HEK293 (cell line): ENCODE data around the gene ENTREP1.

Experiments used
- CTCF ChIA-PET: fragments of 350-600 bp; formaldehyde crosslinking; extraction: SDS; loops from one replicate; lab custom pipeline; 2021; ENCODE audit warnings: antibody characterized with exemption; lab: Yijun Ruan, JAX
- POLR2A ChIA-PET: fragments of 300-600 bp; formaldehyde crosslinking; extraction: SDS; loops from one replicate; lab custom pipeline; 2020; ENCODE audit warnings: antibody characterized with exemption, inconsistent platforms; lab: Yijun Ruan, JAX
- H3K27ac ChIP-seq: fragments of 200-500 bp; sonication (Bioruptor generic); 2 replicates; pipeline ENCODE4 v1.5.1; 2014; ENCODE audit warnings: low read depth, low read length, control low read depth, inconsistent platforms; ENCODE audit errors: extremely low read depth
- H3K36me3 ChIP-seq, 2 experiments: fragments of 200-500 bp in 1 of 2; sonication (Bioruptor generic) in 1 of 2; 1 replicate in 1 of 2; 2 replicates in 1 of 2; pipeline ENCODE4 v1.5.1; 2014 to 2017; ENCODE audit warnings: inconsistent platforms in 2 of 2, low read length in 2 of 2; ENCODE audit not compliant: control insufficient read depth in 2 of 2, insufficient read depth in 1 of 2
- H3K4me1 ChIP-seq: fragments of 200-500 bp; sonication (Bioruptor generic); 2 replicates; pipeline ENCODE4 v1.5.1; 2014; ENCODE audit warnings: mild to moderate bottlenecking, low read length, inconsistent platforms; ENCODE audit not compliant: control insufficient read depth, insufficient read depth
- H3K4me3 ChIP-seq: 2 replicates; pipeline ENCODE4 v1.5.1; 2011; ENCODE audit warnings: low read depth, mild to moderate bottlenecking, control low read depth, low read length, moderate library complexity
- H3K9me3 ChIP-seq: fragments of 200-500 bp; sonication (Bioruptor generic); 2 replicates; pipeline ENCODE4 v1.5.1; 2014; ENCODE audit warnings: low read depth, low read length, inconsistent platforms; ENCODE audit not compliant: control insufficient read depth, insufficient read depth
- GFI1B ChIP-seq: fragments of 450-650 bp; formaldehyde crosslinking; IDR thresholded peaks from 2 replicates; pipeline ENCODE4 v1.5.1; 2016; ENCODE audit warnings: missing biosample characterization, missing genetic modification characterization
- OVOL3 ChIP-seq: fragments of 450-650 bp; formaldehyde crosslinking; IDR thresholded peaks from 2 replicates; pipeline ENCODE4 v1.5.1; 2016; ENCODE audit warnings: missing biosample characterization, missing genetic modification characterization
- YY2 ChIP-seq: fragments of 450-650 bp; formaldehyde crosslinking; IDR thresholded peaks from 2 replicates; pipeline ENCODE4 v1.5.1; 2016; ENCODE audit warnings: missing biosample characterization, missing genetic modification characterization
- ZNF133 ChIP-seq: fragments of 450-650 bp; formaldehyde crosslinking; IDR thresholded peaks from 2 replicates; pipeline ENCODE4 v1.5.1; 2016; ENCODE audit warnings: missing biosample characterization, missing genetic modification characterization
- ZNF16 ChIP-seq: fragments of 450-650 bp; formaldehyde crosslinking; IDR thresholded peaks from 2 replicates; pipeline ENCODE4 v1.5.1; 2016; ENCODE audit warnings: low read depth, missing biosample characterization, missing genetic modification characterization
- ZNF2 ChIP-seq: fragments of 450-650 bp; formaldehyde crosslinking; IDR thresholded peaks from 2 replicates; pipeline ENCODE4 v1.5.1; 2016; ENCODE audit warnings: missing biosample characterization, missing genetic modification characterization
- ZNF211 ChIP-seq: fragments of 450-650 bp; formaldehyde crosslinking; IDR thresholded peaks from 2 replicates; pipeline ENCODE4 v1.5.1; 2016; ENCODE audit warnings: low read depth, missing biosample characterization, missing genetic modification characterization
- ZNF239 ChIP-seq: fragments of 450-650 bp; formaldehyde crosslinking; IDR thresholded peaks from 2 replicates; pipeline ENCODE4 v1.5.1; 2016; ENCODE audit warnings: missing biosample characterization, missing genetic modification characterization
- ZNF324 ChIP-seq: fragments of 450-650 bp; formaldehyde crosslinking; IDR thresholded peaks from 2 replicates; pipeline ENCODE4 v1.5.1; 2016; ENCODE audit warnings: missing biosample characterization, missing genetic modification characterization
- ZNF48 ChIP-seq: fragments of 450-650 bp; formaldehyde crosslinking; IDR thresholded peaks from 2 replicates; pipeline ENCODE4 v1.5.1; 2016; ENCODE audit warnings: missing biosample characterization, missing genetic modification characterization
- ZNF521 ChIP-seq: fragments of 450-650 bp; formaldehyde crosslinking; IDR thresholded peaks from 2 replicates; pipeline ENCODE4 v1.5.1; 2017; ENCODE audit warnings: missing biosample characterization, mild to moderate bottlenecking, missing genetic modification characterization
- ZNF677 ChIP-seq: fragments of 450-650 bp; IDR thresholded peaks from 2 replicates; pipeline ENCODE4 v1.5.0; 2018; ENCODE audit warnings: missing biosample characterization, mild to moderate bottlenecking, missing genetic modification characterization, moderate library complexity
- ZNF768 ChIP-seq: fragments of 450-650 bp; formaldehyde crosslinking; IDR thresholded peaks from 2 replicates; pipeline ENCODE4 v1.5.1; 2018; ENCODE audit warnings: missing biosample characterization, mild to moderate bottlenecking, missing genetic modification characterization
- ZNF792 ChIP-seq: fragments of 450-650 bp; formaldehyde crosslinking; IDR thresholded peaks from 2 replicates; pipeline ENCODE4 v1.5.1; 2016; ENCODE audit warnings: missing biosample characterization, missing genetic modification characterization
- ZNF830 ChIP-seq: fragments of 450-650 bp; IDR thresholded peaks from 2 replicates; pipeline ENCODE4 v1.5.0; 2018; ENCODE audit warnings: missing biosample characterization, missing genetic modification characterization, low read depth, mild to moderate bottlenecking, moderate library complexity
- TF ChIP-seq, protein P1 (sequence below): fragments of 450-650 bp; formaldehyde crosslinking; IDR thresholded peaks from 2 replicates; pipeline ENCODE4 v1.5.1; 2016; ENCODE audit warnings: missing biosample characterization, missing genetic modification characterization
- TF ChIP-seq, protein P2 (sequence below): fragments of 450-650 bp; formaldehyde crosslinking; IDR thresholded peaks from 2 replicates; pipeline ENCODE4; 2016; ENCODE audit warnings: missing biosample characterization, missing genetic modification characterization
- TF ChIP-seq, protein P3 (sequence below): fragments of 450-650 bp; formaldehyde crosslinking; IDR thresholded peaks from 2 replicates; pipeline ENCODE4 v1.5.1; 2016; ENCODE audit warnings: missing biosample characterization, missing genetic modification characterization
- TF ChIP-seq, protein P4 (sequence below): fragments of 450-650 bp; formaldehyde crosslinking; IDR thresholded peaks from 2 replicates; pipeline ENCODE4 v1.5.1; 2016; ENCODE audit warnings: missing biosample characterization, missing genetic modification characterization, borderline replicate concordance
- TF ChIP-seq, protein P5 (sequence below): fragments of 450-650 bp; formaldehyde crosslinking; IDR thresholded peaks from 2 replicates; pipeline ENCODE4 v1.5.1; 2017; ENCODE audit warnings: missing biosample characterization, missing genetic modification characterization

Gene ENTREP1

DNA sequence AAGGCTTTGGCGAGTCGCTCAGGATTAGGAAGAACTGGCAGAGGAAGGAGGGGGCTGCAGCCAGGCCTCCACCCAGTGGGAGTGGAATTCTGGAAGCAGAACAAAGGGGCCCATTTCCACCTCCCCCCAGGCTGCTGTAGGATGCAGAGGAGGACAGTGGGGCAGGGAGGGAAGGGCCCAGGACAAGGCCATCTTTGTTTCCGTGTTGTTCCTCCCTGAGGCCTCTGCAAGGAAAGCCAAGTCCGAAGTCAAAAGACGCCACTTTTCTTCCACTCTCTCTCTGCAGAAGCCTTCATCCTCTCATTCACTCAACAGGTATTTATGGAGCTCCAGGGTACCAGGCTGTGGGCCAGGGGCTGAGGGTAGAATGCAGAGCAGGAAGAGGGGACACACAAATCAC is 70.7 kb downstream of the ENTREP1 start (continued):
- TF ChIP-seq, protein P1, sequence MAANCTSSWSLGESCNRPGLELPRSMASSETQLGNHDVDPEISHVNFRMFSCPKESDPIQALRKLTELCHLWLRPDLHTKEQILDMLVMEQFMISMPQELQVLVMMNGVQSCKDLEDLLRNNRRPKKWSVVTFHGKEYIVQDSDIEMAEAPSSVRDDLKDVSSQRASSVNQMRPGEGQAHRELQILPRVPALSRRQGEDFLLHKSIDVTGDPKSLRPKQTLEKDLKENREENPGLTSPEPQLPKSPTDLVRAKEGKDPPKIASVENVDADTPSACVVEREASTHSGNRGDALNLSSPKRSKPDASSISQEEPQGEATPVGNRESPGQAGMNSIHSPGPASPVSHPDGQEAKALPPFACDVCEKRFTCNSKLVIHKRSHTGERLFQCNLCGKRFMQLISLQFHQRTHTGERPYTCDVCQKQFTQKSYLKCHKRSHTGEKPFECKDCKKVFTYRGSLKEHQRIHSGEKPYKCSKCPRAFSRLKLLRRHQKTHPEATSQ, result no peak
- no peak for TF ChIP-seq YY2 (tag by site-specific recombination)

DNA sequence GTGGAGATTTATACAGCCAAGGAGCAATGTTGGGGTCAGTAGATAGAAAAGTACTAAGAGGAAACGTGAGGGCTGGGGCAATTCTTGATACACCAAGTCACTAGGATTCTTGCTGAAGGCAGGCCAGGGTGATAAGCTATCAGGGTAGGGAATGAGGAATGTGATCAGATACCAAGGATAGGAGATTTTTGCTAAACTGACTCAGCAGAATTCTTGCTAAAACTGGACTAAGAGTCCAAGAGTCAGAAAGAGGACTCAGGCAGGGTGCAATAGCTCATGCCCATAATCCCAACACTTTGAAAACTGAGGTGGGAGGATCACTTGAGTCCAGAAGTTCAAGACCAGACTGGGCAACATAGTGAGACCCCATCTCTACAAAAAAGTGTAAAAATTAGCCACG is 71.7 kb downstream of the ENTREP1 start:
- ChIA-PET CTCF (interaction anchor here (0.6 kb wide), 1 partner anchor 1392 kb away, joined by 5 read pairs; no protein-coding TSS in a partner anchor), POLR2A (no interaction called here)
- Histone ChIP-seq H3K4me1 (no peaks in the 10 kb centered on the region), H3K9me3 (no peaks in the 10 kb centered on the region), H3K4me3 (no peak overlapping the region), H3K27ac (no peak overlapping the region), H3K36me3 (no peaks in the 10 kb centered on the region)
- TF ChIP-seq, protein P2, sequence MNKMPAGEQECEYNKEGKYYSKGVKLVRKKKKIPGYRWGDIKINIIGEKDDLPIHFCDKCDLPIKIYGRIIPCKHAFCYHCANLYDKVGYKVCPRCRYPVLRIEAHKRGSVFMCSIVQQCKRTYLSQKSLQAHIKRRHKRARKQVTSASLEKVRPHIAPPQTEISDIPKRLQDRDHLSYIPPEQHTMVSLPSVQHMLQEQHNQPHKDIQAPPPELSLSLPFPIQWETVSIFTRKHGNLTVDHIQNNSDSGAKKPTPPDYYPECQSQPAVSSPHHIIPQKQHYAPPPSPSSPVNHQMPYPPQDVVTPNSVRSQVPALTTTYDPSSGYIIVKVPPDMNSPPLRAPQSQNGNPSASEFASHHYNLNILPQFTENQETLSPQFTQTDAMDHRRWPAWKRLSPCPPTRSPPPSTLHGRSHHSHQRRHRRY (tag by site-specific recombination), result no peak
- TF ChIP-seq, protein P3, sequence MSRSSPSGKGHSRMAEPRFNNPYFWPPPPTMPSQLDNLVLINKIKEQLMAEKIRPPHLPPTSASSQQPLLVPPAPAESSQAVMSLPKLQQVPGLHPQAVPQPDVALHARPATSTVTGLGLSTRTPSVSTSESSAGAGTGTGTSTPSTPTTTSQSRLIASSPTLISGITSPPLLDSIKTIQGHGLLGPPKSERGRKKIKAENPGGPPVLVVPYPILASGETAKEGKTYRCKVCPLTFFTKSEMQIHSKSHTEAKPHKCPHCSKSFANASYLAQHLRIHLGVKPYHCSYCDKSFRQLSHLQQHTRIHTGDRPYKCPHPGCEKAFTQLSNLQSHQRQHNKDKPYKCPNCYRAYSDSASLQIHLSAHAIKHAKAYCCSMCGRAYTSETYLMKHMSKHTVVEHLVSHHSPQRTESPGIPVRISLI (tag by site-specific recombination), result no peak
- TF ChIP-seq ZNF133 (no peak), ZNF324 (tag by site-specific recombination) (no peak), GFI1B (no peak), ZNF2 (tag by site-specific recombination) (no peak), ZNF239 (tag by site-specific recombination) (no peak), OVOL3 (tag by site-specific recombination) (no peak), ZNF48 (tag by site-specific recombination) (no peak), ZNF211 (no peak), ZNF792 (tag by site-specific recombination) (no peak), ZNF677 (no peak), ZNF16 (no peak), ZNF830 (tag by site-specific recombination) (no peak), ZNF768 (tag by site-specific recombination) (no peak), ZNF521 (tag by site-specific recombination) (no peak)
- TF ChIP-seq, protein P4, sequence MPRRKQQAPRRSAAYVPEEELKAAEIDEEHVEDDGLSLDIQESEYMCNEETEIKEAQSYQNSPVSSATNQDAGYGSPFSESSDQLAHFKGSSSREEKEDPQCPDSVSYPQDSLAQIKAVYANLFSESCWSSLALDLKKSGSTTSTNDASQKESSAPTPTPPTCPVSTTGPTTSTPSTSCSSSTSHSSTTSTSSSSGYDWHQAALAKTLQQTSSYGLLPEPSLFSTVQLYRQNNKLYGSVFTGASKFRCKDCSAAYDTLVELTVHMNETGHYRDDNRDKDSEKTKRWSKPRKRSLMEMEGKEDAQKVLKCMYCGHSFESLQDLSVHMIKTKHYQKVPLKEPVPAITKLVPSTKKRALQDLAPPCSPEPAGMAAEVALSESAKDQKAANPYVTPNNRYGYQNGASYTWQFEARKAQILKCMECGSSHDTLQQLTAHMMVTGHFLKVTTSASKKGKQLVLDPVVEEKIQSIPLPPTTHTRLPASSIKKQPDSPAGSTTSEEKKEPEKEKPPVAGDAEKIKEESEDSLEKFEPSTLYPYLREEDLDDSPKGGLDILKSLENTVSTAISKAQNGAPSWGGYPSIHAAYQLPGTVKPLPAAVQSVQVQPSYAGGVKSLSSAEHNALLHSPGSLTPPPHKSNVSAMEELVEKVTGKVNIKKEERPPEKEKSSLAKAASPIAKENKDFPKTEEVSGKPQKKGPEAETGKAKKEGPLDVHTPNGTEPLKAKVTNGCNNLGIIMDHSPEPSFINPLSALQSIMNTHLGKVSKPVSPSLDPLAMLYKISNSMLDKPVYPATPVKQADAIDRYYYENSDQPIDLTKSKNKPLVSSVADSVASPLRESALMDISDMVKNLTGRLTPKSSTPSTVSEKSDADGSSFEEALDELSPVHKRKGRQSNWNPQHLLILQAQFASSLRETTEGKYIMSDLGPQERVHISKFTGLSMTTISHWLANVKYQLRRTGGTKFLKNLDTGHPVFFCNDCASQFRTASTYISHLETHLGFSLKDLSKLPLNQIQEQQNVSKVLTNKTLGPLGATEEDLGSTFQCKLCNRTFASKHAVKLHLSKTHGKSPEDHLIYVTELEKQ (tag by site-specific recombination), result no peak
- TF ChIP-seq, protein P5, sequence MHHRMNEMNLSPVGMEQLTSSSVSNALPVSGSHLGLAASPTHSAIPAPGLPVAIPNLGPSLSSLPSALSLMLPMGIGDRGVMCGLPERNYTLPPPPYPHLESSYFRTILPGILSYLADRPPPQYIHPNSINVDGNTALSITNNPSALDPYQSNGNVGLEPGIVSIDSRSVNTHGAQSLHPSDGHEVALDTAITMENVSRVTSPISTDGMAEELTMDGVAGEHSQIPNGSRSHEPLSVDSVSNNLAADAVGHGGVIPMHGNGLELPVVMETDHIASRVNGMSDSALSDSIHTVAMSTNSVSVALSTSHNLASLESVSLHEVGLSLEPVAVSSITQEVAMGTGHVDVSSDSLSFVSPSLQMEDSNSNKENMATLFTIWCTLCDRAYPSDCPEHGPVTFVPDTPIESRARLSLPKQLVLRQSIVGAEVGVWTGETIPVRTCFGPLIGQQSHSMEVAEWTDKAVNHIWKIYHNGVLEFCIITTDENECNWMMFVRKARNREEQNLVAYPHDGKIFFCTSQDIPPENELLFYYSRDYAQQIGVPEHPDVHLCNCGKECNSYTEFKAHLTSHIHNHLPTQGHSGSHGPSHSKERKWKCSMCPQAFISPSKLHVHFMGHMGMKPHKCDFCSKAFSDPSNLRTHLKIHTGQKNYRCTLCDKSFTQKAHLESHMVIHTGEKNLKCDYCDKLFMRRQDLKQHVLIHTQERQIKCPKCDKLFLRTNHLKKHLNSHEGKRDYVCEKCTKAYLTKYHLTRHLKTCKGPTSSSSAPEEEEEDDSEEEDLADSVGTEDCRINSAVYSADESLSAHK (tag by site-specific recombination), result no peak
